Psoas muscle (tissue), 8 donors: ENCODE measurements around the gene TRAPPC11. TPM values are rescaled to one million over a fixed set of nuclear protein-coding genes. Genes with fewer than 3 reads are reported as not detected.
"Not testable (repeated sequence)": the region's sequence is repeated elsewhere in the genome, so short reads cannot be mapped to it uniquely, and the experiment has no call there.

Source experiments
- ATAC-seq, 4 donors: fragments of 200-7000 bp; cut with Tn5 transposase; one replicate each; pipeline ENCODE4 v1.9.1; 2020; ENCODE audit warnings: moderate library complexity in 3 of 4, mild to moderate bottlenecking in 2 of 4
- DNase-seq, 2 donors: peaks; one replicate each; pipeline ENCODE4 v3.0.0-alpha.2; 2020
- H3K27ac ChIP-seq: fragments of 200-600 bp; one replicate; pipeline ENCODE4 v1.8.0; 2022
- H3K27me3 ChIP-seq, 3 donors: fragments of 200-600 bp in 1 of 3; one replicate each; pipeline versions ENCODE4 v1.6.1 to v1.8.0; 2013 to 2022; ENCODE audit warnings: low read length in 2 of 3, mild to moderate bottlenecking in 2 of 3, moderate library complexity in 1 of 3; ENCODE audit not compliant: insufficient read depth in 3 of 3
- H3K36me3 ChIP-seq, 2 donors: fragments of 200-600 bp in 1 of 2; one replicate each; pipeline versions ENCODE4 v1.6.1 to v1.8.0; 2013 to 2022; ENCODE audit warnings: low read depth in 1 of 2, mild to moderate bottlenecking in 1 of 2, moderate library complexity in 1 of 2; ENCODE audit not compliant: insufficient read depth in 1 of 2
- H3K4me1 ChIP-seq: fragments of 200-600 bp; one replicate; pipeline ENCODE4 v1.8.0; 2022
- H3K4me3 ChIP-seq: fragments of 200-600 bp; one replicate; pipeline ENCODE4 v1.8.0; 2022; ENCODE audit warnings: mild to moderate bottlenecking
- H3K9me3 ChIP-seq: fragments of 200-600 bp; one replicate; pipeline ENCODE4 v1.8.0; 2022
- CTCF ChIP-seq: fragments of 200-600 bp; IDR thresholded peaks from one replicate; pipeline ENCODE4 v1.8.0; 2022; ENCODE audit warnings: antibody characterized with exemption
- WGBS, 3 donors: extraction: QIAGEN DNeasy Blood & Tissue Kit; methylation state at CpG; one replicate each; pipeline versions ENCODE4 v1.1.6 to v1.1.7; 2013; 5-methylcytosine and 5-hydroxymethylcytosine counted together
- intact Hi-C, 2 donors: fragments of 100-400 bp; cut with DNase I; formaldehyde crosslinking; loops; one replicate each; pipeline versions ENCODE4 v1.11.0 to v1.14.2; 2022
- polyA plus RNA-seq, 3 donors: library from polyadenylated mRNA; stranded (reverse); fragments of 200-250 nt; gene quantifications; one replicate each; pipeline ENCODE4 v1.2.3, GENCODE V29; 2013
- total RNA-seq, 4 donors: library from RNA; stranded (reverse); fragmentation: NEBNext Ultra II Directional in 2 of 4; extraction: Animal tissue kit (Norgen Biotek cat#: 25700) in 2 of 4; gene quantifications; one replicate each; pipeline versions ENCODE4 v1.2.1 to v1.2.4, GENCODE V29; 2021 to 2023
- donor health status: healthy with polysubstance abuse.
- donor health status: DM: no; HTN: no; CAD: no; lungs with moderate emphysema.
- donor health status: Bipolar disorder and iron deficiency.
- donor health status: healthy.
- donor health status: DM: yes; HTN: yes; CAD: no.
- donor health status: DM: no; HTN: no; CAD: no.
- donor health status: DM: no; HTN: no; CAD: no.
- donor health status: DM: yes; HTN: yes; CAD: no.

Gene TRAPPC11
- total and polyA plus RNA-seq, 7 donors = 10.5 to 24.3 (median 20.6) TPM

GRCh38 chr4:183723561-183724228 is 64.6 kb downstream of the TRAPPC11 start:
- H3K27me3 ChIP-seq = peaks cover 0 to 12% (median 0%) of the 10 kb centered on the region in 3 donors
- ATAC-seq (no peak), DNase-seq (no peak)
- intact Hi-C loops = loop anchor here in 1 of 2 donors (10.0 kb wide), 1 partner anchor 441 kb away; no protein-coding TSS in a partner anchor
- 90 to 94% (median 90%) methylated on average over 12 of the region's 12 CpGs for WGBS, 3 donors
- no peak for TF ChIP-seq CTCF
- H3K4me3 ChIP-seq = no peak overlapping the region
- no peaks in the 10 kb centered on the region for H3K4me1 ChIP-seq
- H3K9me3 ChIP-seq = no peaks in the 10 kb centered on the region
- H3K36me3 ChIP-seq = no peaks in the 10 kb centered on the region
- no peak overlapping the region for H3K27ac ChIP-seq

- H3K9me3 ChIP-seq, H3K4me3 ChIP-seq, DNase-seq, H3K27ac ChIP-seq, ATAC-seq, H3K4me1 ChIP-seq, H3K36me3 ChIP-seq: not testable (repeated sequence)
- WGBS, 3 donors = 78 to 96% (median 85%) methylated on average over 5 of the region's 5 CpGs
- H3K27me3 ChIP-seq = peaks cover 0 to 12% (median 0%) of the 10 kb centered on the region in 3 donors
- intact Hi-C loops = loop anchor here in 1 of 2 donors (10.0 kb wide), 1 partner anchor 439 kb away; no protein-coding TSS in a partner anchor
Observed at GRCh38 chr4:183725585-183725984, 66.5 kb downstream of the TRAPPC11 start.

- ATAC-seq = no peak
- no peaks in the 10 kb centered on the region for H3K4me1 ChIP-seq
- H3K36me3 ChIP-seq = no peaks in the 10 kb centered on the region
- H3K9me3 ChIP-seq = no peaks in the 10 kb centered on the region
- intact Hi-C loops = loop anchor here in 1 of 2 donors (10.0 kb wide), 1 partner anchor 437 kb away; no protein-coding TSS in a partner anchor
- WGBS, 3 donors = 85 to 93% (median 93%) methylated on average over 5 of the region's 5 CpGs
- no peak overlapping the region for H3K4me3 ChIP-seq
- H3K27me3 ChIP-seq = peaks cover 0 to 10% (median 0%) of the 10 kb centered on the region in 3 donors
- H3K27ac ChIP-seq = no peak overlapping the region
- no peak for DNase-seq
- TF ChIP-seq CTCF = no peak
Observed at GRCh38 chr4:183727482-183727881, 68.4 kb downstream of the TRAPPC11 start.

GRCh38 chr4:183728223-183729068 is 69.4 kb downstream of the TRAPPC11 start:
- intact Hi-C loops = loop anchor here in 1 of 2 donors (10.0 kb wide), 1 partner anchor 436 kb away; no protein-coding TSS in a partner anchor
- no peaks in the 10 kb centered on the region for H3K4me1 ChIP-seq

More at GRCh38 chr4:183728223-183729068, 69.4 kb downstream of the TRAPPC11 start:
- Histone ChIP-seq H3K4me3 (no peak overlapping the region), H3K9me3 (no peaks in the 10 kb centered on the region), H3K27ac (no peak overlapping the region), H3K27me3 (peaks cover 0 to under 1% (median 0%) of the 10 kb centered on the region in 3 donors), H3K36me3 (no peaks in the 10 kb centered on the region)
- TF ChIP-seq CTCF = no peak
- no peak for DNase-seq
- 42 to 50% (median 47%) methylated on average over 22 of the region's 22 CpGs for WGBS, 3 donors
- ATAC-seq = no peak
